SU-DHL-6 (cell line): Measurements from ENCODE around the gene ITPKB.

Experiments used
- H2AFZ ChIP-seq: fragments of 200-600 bp; sonication (generic); 2 replicates; pipeline ENCODE4 v1.6.1; 2014; ENCODE audit warnings: low read depth, mild to moderate bottlenecking, moderate library complexity, mixed read lengths, antibody characterized with exemption, low read length; ENCODE audit not compliant: severe bottlenecking
- H3F3A ChIP-seq: fragments of 200-600 bp; shearing (Covaris generic); 2 replicates; pipeline ENCODE4 v1.6.0; 2016; ENCODE audit warnings: antibody characterized with exemption, mild to moderate bottlenecking; ENCODE audit not compliant: insufficient read depth
- H3K27ac ChIP-seq: fragments of 200-600 bp; sonication (generic); 2 replicates; pipeline ENCODE4 v1.5.1; 2016; ENCODE audit warnings: low read depth, mild to moderate bottlenecking, low read length, moderate library complexity, mixed read lengths
- H3K27me3 ChIP-seq: fragments of 200-600 bp; sonication (generic), shearing (Covaris generic); 2 replicates; pipeline ENCODE4 v1.6.0; 2014; ENCODE audit warnings: mild to moderate bottlenecking, low read length
- H3K36me3 ChIP-seq: fragments of 200-600 bp; sonication (generic); 2 replicates; pipeline ENCODE4 v1.6.1; 2014; ENCODE audit warnings: mild to moderate bottlenecking, low read length, mixed read lengths
- H3K4me2 ChIP-seq: fragments of 300-600, 200-600 bp; shearing (Covaris generic), sonication (generic); 2 replicates; pipeline ENCODE4 v1.6.0; 2014; ENCODE audit warnings: low read length, low read depth, mild to moderate bottlenecking; ENCODE audit not compliant: poor library complexity, severe bottlenecking
- H3K4me3 ChIP-seq: fragments of 200-600 bp; sonication (generic); 2 replicates; pipeline ENCODE4 v1.5.1; 2014; ENCODE audit warnings: antibody characterized with exemption, low read length, mild to moderate bottlenecking, mixed read lengths; ENCODE audit not compliant: insufficient read depth, poor library complexity, severe bottlenecking
- H3K79me2 ChIP-seq: fragments of 200-600 bp; sonication (generic); 2 replicates; pipeline ENCODE4 v1.6.1; 2014; ENCODE audit warnings: mild to moderate bottlenecking, low read length, moderate library complexity; ENCODE audit not compliant: insufficient read depth
- H3K9ac ChIP-seq: fragments of 200-600 bp; sonication (generic); 2 replicates; pipeline ENCODE4 v1.7.0; 2014; ENCODE audit warnings: mild to moderate bottlenecking, low read length
- H3K9me2 ChIP-seq: fragments of 200-600 bp; sonication (generic); replicated peaks from 2 replicates; pipeline ENCODE4 v1.6.1; 2014; ENCODE audit warnings: low read length; ENCODE audit not compliant: insufficient read depth
- H3K9me3 ChIP-seq: fragments of 200-600 bp; sonication (generic); 2 replicates; pipeline ENCODE4 v1.6.1; 2014; ENCODE audit warnings: low read length, mixed read lengths; ENCODE audit not compliant: insufficient read depth
- H4K20me1 ChIP-seq: fragments of 200-600 bp; sonication (generic); 2 replicates; pipeline ENCODE4 v1.6.1; 2014; ENCODE audit warnings: low read depth, mild to moderate bottlenecking, antibody characterized with exemption, low read length, moderate library complexity, mixed read lengths
- EZH2phosphoT487 ChIP-seq: fragments of 200-600 bp; sonication (generic), shearing (Covaris generic); conservative IDR thresholded peaks from 2 replicates; pipeline ENCODE4 v1.6.1; 2018; ENCODE audit warnings: mild to moderate bottlenecking, antibody characterized with exemption, low read length, moderate library complexity, mixed read lengths
- TF ChIP-seq, protein P1 (sequence below): fragments of 200-600 bp; sonication (generic); IDR thresholded peaks from one replicate; pipeline ENCODE4 v1.5.1; 2017; ENCODE audit warnings: antibody characterized with exemption, mild to moderate bottlenecking, low read length, moderate library complexity; ENCODE audit not compliant: insufficient read depth, poor library complexity, severe bottlenecking

ITPKB gene

DNA sequence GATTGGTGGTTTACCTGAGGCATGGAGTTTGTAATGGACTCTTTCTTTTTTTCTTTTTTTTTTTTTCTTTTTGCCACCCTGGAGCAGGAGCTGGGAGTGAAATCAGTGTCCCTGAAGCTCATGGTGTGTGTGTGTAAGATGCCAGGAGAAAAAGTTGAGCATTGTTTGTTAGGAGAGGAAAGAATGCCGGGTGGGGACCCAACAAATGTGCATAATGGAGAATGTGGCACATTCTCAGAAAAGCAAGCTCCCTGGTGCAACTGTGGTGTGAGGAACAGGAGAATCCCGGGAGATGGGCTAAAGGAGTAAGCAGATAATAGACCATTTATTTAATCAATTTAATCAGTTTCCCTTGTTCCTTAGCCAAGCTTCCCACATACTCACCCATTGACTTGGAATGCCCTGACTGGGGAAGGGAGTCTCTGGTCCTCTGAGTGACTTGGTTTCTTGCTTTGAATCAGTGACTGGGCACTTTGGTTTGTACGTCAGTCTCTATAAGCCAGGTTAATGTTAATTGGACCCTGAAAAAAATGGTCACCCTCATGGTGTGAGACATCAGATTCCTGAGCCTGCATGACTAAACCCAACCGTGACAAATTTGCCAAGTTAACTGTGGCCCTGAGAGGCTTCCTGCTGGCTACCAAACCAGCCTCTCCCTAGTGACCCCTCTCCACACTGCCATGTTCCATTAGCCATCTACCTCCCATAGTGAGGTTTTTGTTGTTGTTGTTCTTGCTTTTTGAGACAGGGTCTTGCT lies 43.9 kb upstream of the ITPKB start:
- no peak overlapping the region for H3K4me3 ChIP-seq
- TF ChIP-seq, protein P1, sequence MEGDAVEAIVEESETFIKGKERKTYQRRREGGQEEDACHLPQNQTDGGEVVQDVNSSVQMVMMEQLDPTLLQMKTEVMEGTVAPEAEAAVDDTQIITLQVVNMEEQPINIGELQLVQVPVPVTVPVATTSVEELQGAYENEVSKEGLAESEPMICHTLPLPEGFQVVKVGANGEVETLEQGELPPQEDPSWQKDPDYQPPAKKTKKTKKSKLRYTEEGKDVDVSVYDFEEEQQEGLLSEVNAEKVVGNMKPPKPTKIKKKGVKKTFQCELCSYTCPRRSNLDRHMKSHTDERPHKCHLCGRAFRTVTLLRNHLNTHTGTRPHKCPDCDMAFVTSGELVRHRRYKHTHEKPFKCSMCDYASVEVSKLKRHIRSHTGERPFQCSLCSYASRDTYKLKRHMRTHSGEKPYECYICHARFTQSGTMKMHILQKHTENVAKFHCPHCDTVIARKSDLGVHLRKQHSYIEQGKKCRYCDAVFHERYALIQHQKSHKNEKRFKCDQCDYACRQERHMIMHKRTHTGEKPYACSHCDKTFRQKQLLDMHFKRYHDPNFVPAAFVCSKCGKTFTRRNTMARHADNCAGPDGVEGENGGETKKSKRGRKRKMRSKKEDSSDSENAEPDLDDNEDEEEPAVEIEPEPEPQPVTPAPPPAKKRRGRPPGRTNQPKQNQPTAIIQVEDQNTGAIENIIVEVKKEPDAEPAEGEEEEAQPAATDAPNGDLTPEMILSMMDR = no peak
- no peak for TF ChIP-seq EZH2phosphoT487
- no peaks in the 10 kb centered on the region for H3K27me3 ChIP-seq
- H2AFZ ChIP-seq = no peak overlapping the region
- no peaks in the 10 kb centered on the region for H3K9me2 ChIP-seq
- no peak overlapping the region for H3K4me2 ChIP-seq
- no peak overlapping the region for H3K27ac ChIP-seq
- no peaks in the 10 kb centered on the region for H3K9me3 ChIP-seq
- H3K36me3 ChIP-seq = no peaks in the 10 kb centered on the region
- no peaks in the 10 kb centered on the region for H4K20me1 ChIP-seq
- no peaks in the 10 kb centered on the region for H3F3A ChIP-seq
- no peaks in the 10 kb centered on the region for H3K79me2 ChIP-seq
- no peak overlapping the region for H3K9ac ChIP-seq

DNA sequence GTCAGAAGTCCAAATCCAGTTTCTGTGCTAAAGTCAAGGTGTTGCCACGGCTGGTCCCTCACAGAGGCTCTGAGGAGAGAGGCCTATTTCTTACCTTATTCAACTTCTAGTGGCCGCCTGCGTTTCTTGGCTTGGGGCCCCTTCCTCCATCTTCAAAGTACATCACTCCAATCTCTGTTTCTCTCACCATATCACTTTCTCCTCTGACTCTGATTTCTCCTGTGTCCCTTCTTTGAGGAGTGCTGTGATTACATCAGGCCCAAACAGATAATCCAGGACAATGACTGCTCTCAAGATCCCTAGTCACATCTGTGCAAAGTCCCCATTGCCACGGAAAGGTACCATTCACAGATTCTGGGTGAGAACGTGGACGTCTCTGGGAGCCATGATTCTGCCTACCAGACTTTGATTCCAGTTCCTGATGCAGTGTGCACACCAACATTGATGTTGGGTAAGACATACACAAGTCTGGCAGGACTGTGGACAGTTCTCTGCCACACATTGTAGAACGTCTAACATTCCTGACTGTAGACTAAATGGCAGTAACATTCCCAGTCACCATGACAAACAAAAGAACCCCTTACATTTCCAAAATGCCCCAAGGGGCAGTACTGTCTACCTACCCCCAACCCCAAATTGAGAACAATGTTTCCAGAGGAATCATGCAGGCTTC lies 43.0 kb upstream of the ITPKB start:
- Histone ChIP-seq H3K9ac (no peak overlapping the region), H3K27me3 (no peaks in the 10 kb centered on the region), H3F3A (no peaks in the 10 kb centered on the region), H4K20me1 (no peaks in the 10 kb centered on the region), H3K36me3 (no peaks in the 10 kb centered on the region), H2AFZ (no peak overlapping the region), H3K9me3 (no peaks in the 10 kb centered on the region), H3K4me3 (no peak overlapping the region), H3K4me2 (no peak overlapping the region), H3K79me2 (no peaks in the 10 kb centered on the region), H3K27ac (no peak overlapping the region), H3K9me2 (no peaks in the 10 kb centered on the region)
- no peak for TF ChIP-seq EZH2phosphoT487
- TF ChIP-seq, protein P1 = no peak

DNA sequence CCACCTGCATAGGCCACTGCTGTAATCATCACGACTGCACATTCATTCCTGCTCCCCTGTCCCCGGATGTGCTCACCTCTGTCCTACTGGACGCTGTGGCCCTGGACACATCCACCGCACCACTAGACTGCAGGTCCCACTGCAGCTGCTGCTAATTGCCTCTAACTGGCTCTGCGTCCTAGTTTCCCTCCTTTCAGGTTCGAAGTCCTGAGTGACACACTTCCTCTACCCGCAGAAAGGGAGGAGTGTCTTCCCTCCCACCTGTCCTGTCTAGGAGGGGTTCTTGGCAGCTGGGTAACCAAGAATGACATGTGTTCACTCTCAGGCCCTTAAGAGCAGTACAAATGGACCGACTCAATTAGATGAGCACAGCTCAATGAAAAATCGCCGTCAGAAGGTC lies 40.5 kb upstream of the ITPKB start:
- Histone ChIP-seq H3K79me2 (no peaks in the 10 kb centered on the region), H2AFZ (no peak overlapping the region), H3K9ac (no peak overlapping the region), H3F3A (no peaks in the 10 kb centered on the region), H3K36me3 (no peaks in the 10 kb centered on the region), H3K27me3 (no peaks in the 10 kb centered on the region), H3K4me2 (no peak overlapping the region), H3K27ac (no peak overlapping the region), H3K4me3 (no peak overlapping the region), H4K20me1 (no peaks in the 10 kb centered on the region), H3K9me2 (no peaks in the 10 kb centered on the region), H3K9me3 (no peaks in the 10 kb centered on the region)
- TF ChIP-seq EZH2phosphoT487 = no peak
- TF ChIP-seq, protein P1 = no peak
